ENCODE data around the gene EIF4G3. TPM values are rescaled to one million over a fixed set of nuclear protein-coding genes. Genes with fewer than 3 reads are reported as not detected.

Gene EIF4G3
- total RNA-seq, 3 donors from 2014 or later (not counting 1 experiment from before 2014, with no cell fraction given), result 105 to 107 (median 107) TPM

DNA sequence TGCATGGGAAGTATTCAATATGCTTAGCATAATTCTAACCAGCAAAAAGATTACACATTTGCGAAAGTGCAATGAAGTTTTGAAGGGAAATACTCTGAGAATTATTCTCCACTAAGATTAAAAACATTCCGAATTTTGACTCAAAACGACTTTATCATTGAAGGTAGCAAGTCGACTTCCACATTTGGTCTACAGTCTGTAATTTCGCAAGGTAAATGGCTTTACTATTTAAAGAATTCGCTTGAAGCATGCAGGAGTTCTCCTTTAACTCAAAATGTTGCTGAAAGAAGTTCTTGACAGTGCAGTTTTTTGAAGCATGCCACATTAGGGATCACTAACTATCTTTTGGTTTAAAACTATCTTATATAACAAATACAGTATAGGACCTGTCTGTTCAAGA, 228.6 kb downstream of the EIF4G3 start:
- H3K9me3 ChIP-seq (ENCODE audit: control insufficient read depth, insufficient read depth, low read length), result no peaks in the 10 kb centered on the region
- no peak for ATAC-seq
- intact Hi-C loops (cut with micrococcal nuclease), result no loop called here
- no peak for TF ChIP-seq CTCF (IDR thresholded peaks at IDR 0.05)
- H3K4me1 ChIP-seq (ENCODE audit: control insufficient read depth, insufficient read depth, low read length), result no peaks in the 10 kb centered on the region
- no peaks in the 10 kb centered on the region for H3K36me3 Mint-ChIP-seq
- H3K27me3 ChIP-seq (ENCODE audit: control insufficient read depth, insufficient read depth, low read length), result no peaks in the 10 kb centered on the region
- DNase-seq, result no peak
- H3K27ac Mint-ChIP-seq, result no peak overlapping the region
- peaks cover 21% of the 10 kb centered on the region for H3K36me3 ChIP-seq (ENCODE audit: control insufficient read depth, insufficient read depth, low read length)
- H3K27ac ChIP-seq (ENCODE audit: low read length), result no peak overlapping the region
- WGBS (ENCODE audit: insufficient coverage), result 90% methylated on average over 6 of the region's 6 CpGs
- H3K4me3 Mint-ChIP-seq, result no peak overlapping the region
- H3K4me3 ChIP-seq (ENCODE audit: low read length), result no peak overlapping the region
- no peaks in the 10 kb centered on the region for H3K4me1 Mint-ChIP-seq
- H3K9me3 Mint-ChIP-seq, result no peaks in the 10 kb centered on the region
- no peaks in the 10 kb centered on the region for H3K27me3 Mint-ChIP-seq (ENCODE audit: low read depth in 2 of 2)

DNA sequence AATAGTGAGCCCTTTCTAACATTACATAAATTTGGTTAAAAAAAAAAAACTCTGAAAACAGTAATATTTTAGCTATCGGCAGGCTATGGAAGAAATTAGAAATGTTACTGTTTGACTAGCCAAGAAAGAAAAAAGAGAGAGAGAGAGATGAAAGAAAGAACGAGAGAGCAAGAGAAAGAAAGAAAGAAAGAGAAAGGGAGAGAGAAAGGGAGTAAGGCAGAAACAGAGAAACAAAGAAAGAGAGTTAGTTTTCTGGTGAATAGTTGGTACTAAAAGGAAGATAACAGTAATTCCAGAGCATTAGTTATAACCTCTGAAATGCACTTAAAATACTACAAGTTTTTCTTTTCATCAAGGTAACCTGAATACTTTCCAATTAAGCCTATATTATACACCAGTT, 229.3 kb downstream of the EIF4G3 start:
- WGBS (ENCODE audit: insufficient coverage), result 100% methylated on average over 2 of the region's 2 CpGs
- ATAC-seq (no peak), DNase-seq (no peak)
- Mint-ChIP-seq H3K27ac (no peak overlapping the region), H3K4me3 (no peak overlapping the region), H3K9me3 (no peaks in the 10 kb centered on the region), H3K27me3 (ENCODE audit: low read depth in 2 of 2) (no peaks in the 10 kb centered on the region), H3K36me3 (no peaks in the 10 kb centered on the region), H3K4me1 (no peaks in the 10 kb centered on the region)
- intact Hi-C loops (cut with micrococcal nuclease), result no loop called here
- Histone ChIP-seq H3K27me3 (ENCODE audit: control insufficient read depth, insufficient read depth, low read length) (no peaks in the 10 kb centered on the region), H3K9me3 (ENCODE audit: control insufficient read depth, insufficient read depth, low read length) (no peaks in the 10 kb centered on the region), H3K4me1 (ENCODE audit: control insufficient read depth, insufficient read depth, low read length) (no peaks in the 10 kb centered on the region), H3K36me3 (ENCODE audit: control insufficient read depth, insufficient read depth, low read length) (peaks cover 21% of the 10 kb centered on the region), H3K4me3 (ENCODE audit: low read length) (no peak overlapping the region), H3K27ac (ENCODE audit: low read length) (no peak overlapping the region)
- TF ChIP-seq CTCF (IDR thresholded peaks at IDR 0.05), result no peak

GRCh38 chr1:20936621-20937020, 240.1 kb downstream of the EIF4G3 start:
- Mint-ChIP-seq H3K9me3 (no peaks in the 10 kb centered on the region), H3K27me3 (ENCODE audit: low read depth in 2 of 2) (no peaks in the 10 kb centered on the region), H3K27ac (no peak overlapping the region), H3K36me3 (peaks cover 6% of the 10 kb centered on the region), H3K4me1 (peaks cover 26 to 27% of the 10 kb centered on the region in 2 donors), H3K4me3 (no peak overlapping the region)
- WGBS (ENCODE audit: insufficient coverage), result no CpG with 5 or more reads among the region's 2 CpGs
- no peak overlapping the region for H3K27ac ChIP-seq (ENCODE audit: low read length)
- DNase-seq, result no peak
- H3K36me3 ChIP-seq (ENCODE audit: control insufficient read depth, insufficient read depth, low read length), result peaks cover 13% of the 10 kb centered on the region
- H3K4me1 ChIP-seq (ENCODE audit: control insufficient read depth, insufficient read depth, low read length), result peaks cover 5% of the 10 kb centered on the region
- intact Hi-C loops (cut with micrococcal nuclease), result loop anchor here (10.0 kb wide), 1 partner anchor 258 kb away; no protein-coding TSS in a partner anchor
- ATAC-seq, result no peak
- H3K9me3 ChIP-seq (ENCODE audit: control insufficient read depth, insufficient read depth, low read length), result no peaks in the 10 kb centered on the region
- no peak overlapping the region for H3K4me3 ChIP-seq (ENCODE audit: low read length)
- H3K27me3 ChIP-seq (ENCODE audit: control insufficient read depth, insufficient read depth, low read length), result no peaks in the 10 kb centered on the region
- no peak for TF ChIP-seq CTCF (IDR thresholded peaks at IDR 0.05)

DNA sequence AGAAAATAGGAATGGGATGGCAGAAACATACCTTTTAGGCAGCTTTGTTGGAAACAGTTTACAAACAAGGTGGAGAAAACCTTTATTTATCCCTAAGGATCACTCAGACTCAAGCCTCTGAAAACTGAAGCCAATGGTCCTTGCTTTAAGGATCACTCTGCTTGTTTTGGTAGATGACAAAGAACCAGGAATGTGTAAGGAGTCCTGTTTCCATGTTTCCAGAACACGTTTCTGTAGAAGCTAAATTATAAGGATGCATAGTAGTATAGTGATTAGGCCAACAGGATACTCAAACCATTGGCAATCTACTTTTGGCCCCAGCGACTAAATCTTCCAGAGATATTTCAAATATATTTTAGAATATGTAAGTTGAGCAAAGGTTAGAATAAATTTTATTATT, 240.5 kb downstream of the EIF4G3 start:
- Mint-ChIP-seq H3K9me3 (no peaks in the 10 kb centered on the region), H3K36me3 (peaks cover 2% of the 10 kb centered on the region), H3K27me3 (ENCODE audit: low read depth in 2 of 2) (no peaks in the 10 kb centered on the region), H3K27ac (no peak overlapping the region), H3K4me3 (no peak overlapping the region), H3K4me1 (peaks cover 26 to 30% of the 10 kb centered on the region in 2 donors)
- Histone ChIP-seq H3K27me3 (ENCODE audit: control insufficient read depth, insufficient read depth, low read length) (no peaks in the 10 kb centered on the region), H3K4me3 (ENCODE audit: low read length) (no peak overlapping the region), H3K27ac (ENCODE audit: low read length) (no peak overlapping the region), H3K9me3 (ENCODE audit: control insufficient read depth, insufficient read depth, low read length) (no peaks in the 10 kb centered on the region), H3K4me1 (ENCODE audit: control insufficient read depth, insufficient read depth, low read length) (peaks cover 5% of the 10 kb centered on the region), H3K36me3 (ENCODE audit: control insufficient read depth, insufficient read depth, low read length) (peaks cover 9% of the 10 kb centered on the region)
- intact Hi-C loops (cut with micrococcal nuclease), result loop anchor here (10.0 kb wide), 1 partner anchor 259 kb away; no protein-coding TSS in a partner anchor
- ATAC-seq, result no peak
- no CpG with 5 or more reads among the region's 2 CpGs for WGBS (ENCODE audit: insufficient coverage)
- no peak for DNase-seq
- no peak for TF ChIP-seq CTCF (IDR thresholded peaks at IDR 0.05)

Measured in natural killer cell (primary cell).